Panc1 (cell line): ENCODE measurements around the gene DFFB.

Source experiments
- CTCF ChIP-seq: fragments of 450-650 bp; IDR thresholded peaks from 2 replicates; pipeline ENCODE4 v1.5.1; 2017; ENCODE audit warnings: mild to moderate bottlenecking
- POLR2AphosphoS5 ChIP-seq: IDR thresholded peaks from 2 replicates; pipeline ENCODE4 v1.6.1; 2012; ENCODE audit warnings: mild to moderate bottlenecking, low read depth, low read length, moderate library complexity
- TCF7L2 ChIP-seq: IDR thresholded peaks from 2 replicates; pipeline ENCODE4 v1.6.1; 2011; ENCODE audit warnings: mild to moderate bottlenecking, low read depth, low read length, inconsistent platforms

GRCh38 chr1:3925762-3926161 is 68.5 kb downstream of the DFFB start:
- no peak for TF ChIP-seq CTCF
- TF ChIP-seq TCF7L2 = no peak
- no peak for TF ChIP-seq POLR2AphosphoS5
